H54 (cell line): ENCODE data around the gene TOMM7.
A peak's percentile ranks its signal among the peaks of the same experiment; 100 is the strongest.
"Not testable (repeated sequence)": the region's sequence is repeated elsewhere in the genome, so short reads cannot be mapped to it uniquely, and the experiment has no call there.

Experiments used
- DNase-seq: peaks from one replicate; pipeline ENCODE4 v3.0.0; 2011; ENCODE audit warnings: low spot score, mixed read lengths; ENCODE audit not compliant: insufficient read length
- FAIRE-seq: peaks from 3 replicates; lab custom pipeline; 2011; peaks lifted over from hg19 to GRCh38; lab: Jason Lieb, UNC
- POLR2A ChIP-seq: IDR thresholded peaks from 2 replicates; pipeline ENCODE4 v1.6.1; 2011; ENCODE audit warnings: low read depth, mild to moderate bottlenecking, low read length

TOMM7 gene

DNA sequence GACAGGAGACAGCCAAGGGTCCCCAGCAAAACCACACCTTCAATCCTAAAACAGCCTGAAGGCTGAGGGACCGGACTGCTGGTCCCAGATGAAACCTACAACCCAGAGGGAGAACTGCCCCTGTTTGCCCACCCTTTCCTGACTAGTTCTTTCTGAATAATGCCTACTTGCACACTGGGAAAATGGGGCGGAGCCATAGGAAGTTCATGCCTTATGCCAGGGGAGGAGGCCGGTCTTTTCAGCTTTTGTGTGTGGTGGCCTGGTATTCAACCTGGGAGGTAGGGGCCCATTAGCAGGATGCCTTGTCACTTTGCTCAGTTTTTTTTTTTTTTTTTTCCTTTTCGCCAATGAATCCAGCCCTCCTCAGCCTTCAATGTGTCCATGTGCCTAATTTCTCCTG is 20.7 kb downstream of the TOMM7 start:
- no peak for FAIRE-seq
- DNase-seq: no peak
- TF ChIP-seq POLR2A: no peak

DNA sequence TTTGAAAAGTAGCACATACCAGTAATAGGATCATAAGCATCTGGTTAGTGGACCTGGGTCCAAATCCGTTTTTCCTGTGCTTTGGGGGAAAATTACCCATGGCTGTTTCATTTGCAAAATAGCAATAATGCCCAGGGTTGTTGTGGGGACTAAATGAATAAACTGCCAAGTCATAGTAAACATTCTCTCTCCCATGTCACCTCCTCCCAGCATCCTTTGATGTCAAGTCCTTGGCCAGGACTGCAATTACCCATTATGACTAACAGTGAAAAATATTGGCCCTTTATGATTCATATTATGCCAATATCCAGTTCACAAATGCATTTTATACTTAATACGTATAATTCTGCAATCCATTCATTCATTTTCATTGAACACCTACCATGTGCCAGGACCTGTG is 23.0 kb downstream of the TOMM7 start:
- DNase-seq (no peak), FAIRE-seq (no peak)
- TF ChIP-seq POLR2A: no peak

DNA sequence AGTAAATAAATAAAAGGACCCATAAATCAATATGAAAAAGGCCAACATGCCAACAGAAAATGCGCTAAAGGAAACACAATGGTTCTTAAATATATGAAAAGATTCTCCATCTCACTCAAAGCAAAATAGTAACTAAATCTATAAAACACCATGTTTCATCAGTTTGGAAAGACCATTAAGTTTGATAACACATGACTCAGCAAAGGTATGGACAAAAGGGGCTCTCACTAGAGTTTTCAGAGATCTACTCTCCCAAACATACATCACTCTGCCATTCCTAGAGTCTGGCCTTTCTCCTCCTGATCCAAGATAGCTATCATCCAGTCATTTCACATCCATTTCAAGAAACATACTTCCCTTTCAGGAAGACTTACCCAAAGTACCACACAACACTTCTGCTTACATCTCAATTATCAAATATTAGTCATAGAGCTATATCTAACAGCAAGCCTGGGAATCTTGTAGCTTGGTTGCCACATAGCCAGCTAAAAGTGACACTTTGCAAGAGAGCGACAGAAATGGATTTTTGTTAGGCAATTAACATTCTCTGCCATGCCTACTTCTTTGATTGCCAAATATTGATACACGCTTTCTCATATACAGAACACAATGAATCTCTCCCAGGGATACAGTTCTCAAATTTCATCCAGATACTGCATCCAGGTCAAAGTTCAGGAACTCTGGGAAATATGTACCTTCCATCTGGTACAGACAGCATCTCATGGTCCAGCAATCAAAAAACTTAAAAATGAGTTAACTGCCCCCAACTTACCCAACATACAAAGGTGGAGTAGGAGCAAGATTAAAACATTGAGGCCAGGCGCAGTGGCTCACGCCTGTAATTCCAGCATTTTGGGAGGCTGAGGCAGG is 28.8 kb downstream of the TOMM7 start:
- FAIRE-seq (no peak), DNase-seq (no peak)
- no peak for TF ChIP-seq POLR2A

DNA sequence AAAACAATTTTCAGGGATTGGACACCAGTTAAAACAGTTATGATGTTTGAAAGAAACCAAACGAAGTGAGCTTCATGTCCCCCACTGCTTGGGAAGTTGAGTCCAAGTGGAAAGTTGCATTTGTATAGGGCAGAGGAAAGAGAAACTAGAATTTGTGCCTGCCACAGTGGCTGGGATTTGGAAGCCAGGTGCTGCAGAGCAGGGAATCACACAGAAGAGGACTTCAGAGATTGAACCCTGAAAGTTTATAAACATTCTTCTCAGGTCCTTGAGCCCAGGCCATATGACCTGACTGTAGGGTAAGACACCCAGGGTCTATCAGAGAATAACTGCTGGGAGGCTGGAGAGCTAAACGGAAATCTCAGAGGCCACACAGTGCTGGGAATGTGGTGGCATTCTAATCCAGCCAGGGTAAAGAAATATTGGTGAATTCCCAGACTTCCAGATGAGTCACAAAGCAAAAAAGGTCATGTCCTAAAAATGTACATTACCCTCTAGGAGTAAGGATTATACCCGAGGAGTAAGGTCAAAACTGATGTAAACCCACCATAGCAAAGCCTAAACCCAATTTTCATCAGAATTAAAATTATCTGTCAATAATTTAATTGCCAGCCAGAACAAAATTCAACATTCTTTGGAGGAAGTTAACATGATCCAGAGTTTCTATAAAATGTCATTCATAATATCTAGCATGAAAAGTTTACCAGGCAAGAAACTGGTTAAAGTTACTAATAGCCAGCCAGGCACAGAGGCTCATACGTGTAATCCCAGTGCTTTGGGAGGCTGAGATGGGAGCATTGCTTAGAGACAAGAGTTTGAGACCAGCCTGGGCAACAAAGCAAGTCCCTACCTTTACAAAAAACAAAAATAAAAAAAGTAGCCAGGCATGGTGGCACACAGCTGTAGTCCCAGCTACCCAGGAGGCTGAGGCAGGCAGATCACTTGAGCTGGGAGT is 31.2 kb downstream of the TOMM7 start:
- DNase-seq: peak; percentile 44
- TF ChIP-seq POLR2A: no peak
- FAIRE-seq: peak; percentile 11

DNA sequence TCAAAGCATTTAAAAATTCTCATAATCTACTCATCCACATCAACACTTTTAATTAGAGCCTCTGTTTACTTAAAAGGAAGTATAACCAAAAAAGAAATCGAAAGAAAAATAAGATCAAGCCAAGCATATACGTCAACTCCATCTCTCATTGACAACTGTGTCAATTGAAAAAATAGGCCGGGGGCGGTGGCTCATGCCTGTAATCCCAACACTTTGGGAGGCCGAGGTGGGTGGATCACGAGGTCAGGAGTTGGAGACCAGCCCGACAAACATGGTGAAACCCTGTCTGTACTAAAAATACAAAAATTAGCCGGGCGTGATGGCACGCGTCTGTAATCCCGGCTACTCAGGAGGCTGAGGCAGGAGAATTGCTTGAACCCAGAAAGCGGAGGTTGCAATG is 32.0 kb downstream of the TOMM7 start:
- not testable (repeated sequence) for FAIRE-seq, DNase-seq

DNA sequence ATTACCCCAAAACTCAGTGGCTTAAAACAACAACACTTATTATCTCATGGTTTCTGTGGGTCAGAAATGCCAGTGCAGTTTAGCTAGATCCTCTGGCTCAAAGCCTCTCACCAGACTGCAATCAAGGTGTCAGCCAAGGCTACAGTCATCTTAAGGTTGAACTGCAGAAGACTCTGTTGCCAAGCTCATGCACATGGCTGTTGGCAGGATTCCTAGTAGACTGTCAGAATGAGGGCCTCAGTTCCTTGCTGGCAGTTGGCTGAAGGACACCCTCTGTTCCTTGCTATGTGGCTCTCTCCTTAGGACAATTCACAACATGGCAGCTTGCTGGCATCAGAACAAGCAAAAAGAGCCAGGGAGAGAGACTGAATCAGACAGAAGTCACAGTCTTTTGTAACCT is 34.7 kb downstream of the TOMM7 start:
- TF ChIP-seq POLR2A: no peak
- FAIRE-seq: no peak
- no peak for DNase-seq

DNA sequence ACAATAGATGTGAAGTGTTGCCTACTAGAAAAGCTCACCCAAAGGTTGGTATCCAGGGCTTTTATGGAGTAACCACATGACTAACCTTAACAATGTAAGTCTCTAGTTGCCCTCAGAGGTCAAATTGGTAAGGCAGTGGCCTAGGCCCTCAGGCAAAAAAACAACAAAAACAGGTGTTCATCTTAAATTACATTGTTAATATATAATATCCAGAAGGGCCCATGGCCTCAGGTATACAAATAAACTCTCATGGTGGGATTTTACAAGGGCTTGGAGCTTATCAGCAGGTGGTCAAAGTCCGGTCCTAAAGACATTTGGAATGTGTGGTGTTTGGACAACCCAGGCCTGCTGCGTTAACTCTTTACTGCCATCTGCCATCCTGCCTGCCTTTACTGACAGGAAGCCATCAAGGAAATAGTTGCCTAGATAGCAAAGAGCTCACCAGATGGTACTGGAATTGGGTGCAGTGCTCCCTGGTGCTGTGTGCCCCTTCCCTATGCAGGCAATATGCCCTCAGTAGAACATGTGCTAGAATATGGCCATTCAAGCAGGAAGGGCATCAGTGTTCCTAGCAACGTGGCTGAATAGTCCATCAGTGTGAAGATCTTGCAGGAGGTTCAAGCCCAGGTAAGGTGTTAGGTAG is 36.2 kb downstream of the TOMM7 start:
- FAIRE-seq (no peak), DNase-seq (no peak)
- TF ChIP-seq POLR2A: no peak

DNA sequence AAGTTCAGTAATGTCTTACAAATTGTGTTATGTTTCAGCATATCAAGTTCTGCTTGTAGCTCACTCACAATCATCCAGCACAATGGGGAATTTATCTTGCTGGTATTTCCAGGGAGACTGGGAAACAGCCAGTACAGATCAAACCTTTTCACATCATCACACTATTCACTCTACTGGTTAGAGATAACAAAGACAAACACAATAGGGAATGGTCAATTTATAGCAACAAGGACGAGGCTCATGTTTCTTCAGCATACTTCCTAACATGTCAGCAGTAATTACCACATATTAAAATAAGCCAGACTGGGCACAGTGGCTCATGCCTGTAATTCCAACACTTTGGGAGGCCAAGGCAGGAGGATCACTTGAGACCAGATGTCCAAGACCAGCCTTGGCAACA is 38.3 kb downstream of the TOMM7 start:
- DNase-seq (no peak), FAIRE-seq (no peak)
- TF ChIP-seq POLR2A: no peak

DNA sequence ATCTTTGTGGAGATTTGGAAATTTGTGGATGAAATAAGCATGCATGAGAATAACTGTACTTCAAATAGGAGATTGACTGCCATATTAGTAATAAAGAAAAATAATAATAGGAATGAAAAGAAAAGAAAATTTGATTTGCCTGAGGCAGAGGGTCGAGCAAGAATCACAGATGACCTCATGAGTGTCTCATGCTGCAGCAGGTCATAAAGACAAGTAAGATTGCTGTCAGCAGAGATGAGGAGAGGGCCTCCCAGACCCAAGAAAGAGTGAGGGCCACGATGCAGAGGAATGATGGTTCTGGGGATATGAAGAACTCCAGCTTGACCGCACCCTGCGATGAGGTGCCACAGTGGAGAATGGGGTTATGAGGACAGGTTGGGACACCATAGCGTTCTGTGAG is 39.2 kb downstream of the TOMM7 start:
- TF ChIP-seq POLR2A: no peak
- DNase-seq (no peak), FAIRE-seq (no peak)

DNA sequence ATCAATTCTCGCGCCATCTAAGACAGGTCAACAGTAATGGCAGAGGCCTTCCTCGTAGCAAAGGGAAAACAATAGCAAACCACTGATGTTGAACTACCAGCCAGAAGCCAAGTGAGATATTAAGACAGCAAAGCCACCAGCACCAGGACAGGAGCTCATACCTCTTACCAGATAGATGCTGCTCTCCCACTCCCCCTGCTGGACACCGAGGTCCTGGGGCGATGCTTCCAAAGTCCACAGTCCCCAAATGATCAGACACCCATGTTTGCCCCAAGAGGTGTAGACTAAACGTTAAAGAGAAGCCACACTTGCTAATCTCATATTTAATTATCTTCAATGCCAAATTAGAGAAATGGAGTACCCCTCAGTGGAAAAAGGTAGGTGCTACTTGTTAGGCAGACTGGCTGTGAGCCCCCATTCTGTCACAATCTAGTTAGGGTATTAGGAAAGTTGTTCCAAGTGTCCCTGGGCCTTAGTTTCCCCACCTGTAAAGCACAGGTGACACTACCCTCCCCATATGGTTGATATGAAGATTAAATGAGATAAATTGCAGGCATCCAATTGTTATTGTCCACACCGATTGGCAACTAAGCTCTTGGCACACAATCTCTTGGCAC is 39.9 kb downstream of the TOMM7 start:
- TF ChIP-seq POLR2A: no peak
- FAIRE-seq: peak; percentile 84
- DNase-seq: peak; percentile 81

DNA sequence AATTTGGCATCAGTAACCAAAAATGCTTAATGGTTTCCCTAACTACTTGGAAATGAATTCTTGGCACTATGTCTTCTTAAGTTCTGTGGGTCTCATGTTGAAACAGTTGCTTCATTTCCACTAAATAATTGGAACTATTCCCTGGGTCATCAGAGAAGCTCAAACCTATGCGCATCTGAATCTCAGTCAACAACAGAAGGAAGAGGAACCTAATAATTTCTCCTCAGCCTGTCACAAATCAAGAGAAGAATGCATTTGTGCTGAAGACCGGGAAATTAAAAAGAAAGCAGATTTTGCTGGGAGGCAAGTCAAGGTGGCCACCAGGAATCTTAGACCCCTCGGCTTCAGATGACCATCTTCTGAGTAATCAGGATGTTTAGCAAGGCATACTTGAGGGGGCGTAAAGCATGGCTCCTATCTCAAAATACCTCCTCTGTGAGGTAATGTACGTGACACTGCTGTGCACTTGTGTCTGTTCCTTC is 41.4 kb downstream of the TOMM7 start:
- DNase-seq: no peak
- no peak for TF ChIP-seq POLR2A
- FAIRE-seq: no peak

DNA sequence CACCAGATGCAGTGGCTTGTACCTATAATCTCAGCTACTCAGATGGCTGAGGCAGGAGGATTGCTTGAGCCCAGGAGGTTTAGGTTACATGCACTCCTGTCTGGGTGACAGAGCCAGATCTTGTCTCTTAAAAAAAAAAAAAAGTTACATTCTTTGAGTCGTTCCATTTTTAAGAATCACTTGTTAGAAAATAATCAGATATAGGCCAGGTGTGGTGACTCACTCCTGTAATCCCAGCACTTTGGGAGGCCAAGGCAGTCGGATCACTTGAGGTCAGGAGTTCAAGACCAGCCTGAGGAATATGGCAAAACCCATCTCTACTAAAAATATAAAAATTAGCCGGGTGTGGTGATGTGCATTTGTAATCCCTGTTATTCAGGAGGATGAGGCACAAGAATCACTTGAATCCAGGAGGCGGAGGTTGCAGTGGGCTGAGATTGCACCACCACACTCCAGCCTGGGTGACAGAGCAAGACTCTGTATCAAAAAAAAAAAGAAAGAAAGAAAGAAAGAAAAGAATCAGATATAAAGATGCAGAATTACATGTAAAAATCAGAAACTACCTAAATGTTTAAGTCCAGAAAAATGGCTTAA is 42.8 kb downstream of the TOMM7 start:
- not testable (repeated sequence) for FAIRE-seq, DNase-seq

DNA sequence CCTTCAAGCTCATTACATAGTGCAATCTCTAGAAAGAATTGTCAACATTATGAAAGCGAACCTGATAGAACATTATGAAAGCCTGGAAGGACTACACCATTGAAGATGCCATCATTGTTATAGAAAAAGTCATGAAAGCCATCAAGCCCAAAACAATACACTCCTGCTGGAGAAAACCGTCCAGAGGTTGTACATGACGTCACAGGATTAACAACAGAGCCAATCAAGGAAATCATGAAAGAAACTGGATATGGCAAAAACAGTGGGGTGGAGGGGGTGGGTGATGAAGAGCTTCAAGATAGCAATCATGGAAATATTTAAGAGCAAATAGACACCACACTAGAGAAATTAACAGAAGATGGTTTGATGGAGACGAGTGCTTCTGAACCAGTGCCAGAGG is 45.7 kb downstream of the TOMM7 start:
- no peak for TF ChIP-seq POLR2A
- DNase-seq (no peak), FAIRE-seq (peak; percentile 33)
